COLO829 (cell line): Measurements from ENCODE around the gene MAP3K2.

Experiments used
- DNase-seq: peaks from one replicate; pipeline ENCODE4 v3.0.0; 2012; ENCODE audit warnings: low spot score

Gene MAP3K2

DNA sequence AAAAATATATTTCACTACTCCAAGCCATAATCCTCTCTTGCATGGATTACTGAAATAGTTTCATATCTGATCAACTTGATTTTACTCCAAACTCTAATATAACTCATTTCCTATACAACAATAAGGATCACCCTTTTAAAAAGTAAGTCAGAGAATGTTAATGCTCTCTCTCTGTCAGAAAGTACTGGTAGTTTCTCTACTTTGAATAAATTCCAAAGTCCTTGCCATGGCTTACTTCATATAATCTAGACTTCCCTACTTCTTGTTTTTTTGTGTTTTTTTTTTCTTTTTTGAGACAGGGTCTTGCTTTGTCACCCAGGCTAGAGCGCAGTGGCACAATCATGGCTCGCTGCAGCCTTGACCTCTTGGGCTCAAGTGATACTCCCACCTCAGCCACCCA is 36.2 kb downstream of the MAP3K2 start:
- DNase-seq: no peak

DNA sequence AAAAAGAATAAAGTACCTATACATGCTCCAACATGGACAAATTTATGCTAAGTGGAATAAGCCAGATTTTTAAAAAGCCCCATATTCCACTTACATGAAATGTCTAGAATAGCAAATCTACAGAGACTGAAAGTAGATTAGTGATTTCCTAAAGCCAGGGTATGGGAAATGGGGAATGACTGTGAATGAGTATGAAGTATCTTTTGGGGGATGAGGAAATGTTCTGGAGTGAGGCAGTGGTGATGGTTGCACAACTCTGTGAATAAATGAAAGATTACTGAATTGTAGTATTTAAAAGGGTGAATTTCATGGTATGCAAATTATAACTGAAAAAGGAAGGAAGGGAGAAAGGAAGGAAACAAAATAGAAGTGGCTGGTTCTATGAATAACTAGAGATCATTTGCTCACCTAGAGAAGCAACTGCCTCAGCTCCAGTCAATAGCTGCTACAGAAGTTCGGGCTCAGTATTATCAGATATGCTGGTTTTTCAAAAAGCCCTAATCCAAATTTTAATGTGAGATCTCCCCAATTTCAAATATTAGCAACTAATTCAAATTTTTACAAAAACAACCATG is 39.3 kb downstream of the MAP3K2 start:
- DNase-seq: no peak

- DNase-seq: no peak
Measured at GRCh38 chr2:127347734-127348392, 39.9 kb downstream of the MAP3K2 start.

DNA sequence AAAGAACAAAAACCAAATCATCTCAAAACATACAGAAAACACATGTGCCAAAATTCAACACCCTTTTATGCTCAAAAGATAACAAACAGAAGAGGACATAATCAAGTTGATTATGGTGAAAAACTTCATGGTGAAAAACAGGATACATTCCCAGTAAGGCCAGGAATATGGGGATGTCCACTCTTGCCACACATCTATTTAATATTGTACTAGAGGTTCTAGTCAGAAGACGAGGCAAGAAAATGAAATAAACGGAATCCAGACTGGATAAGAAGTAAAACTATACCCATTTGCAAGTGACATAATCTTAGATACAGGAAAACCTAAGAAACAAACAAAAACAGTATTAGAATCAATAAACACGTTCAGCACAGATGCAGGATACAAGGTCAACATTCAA is 40.8 kb downstream of the MAP3K2 start:
- no peak for DNase-seq

DNA sequence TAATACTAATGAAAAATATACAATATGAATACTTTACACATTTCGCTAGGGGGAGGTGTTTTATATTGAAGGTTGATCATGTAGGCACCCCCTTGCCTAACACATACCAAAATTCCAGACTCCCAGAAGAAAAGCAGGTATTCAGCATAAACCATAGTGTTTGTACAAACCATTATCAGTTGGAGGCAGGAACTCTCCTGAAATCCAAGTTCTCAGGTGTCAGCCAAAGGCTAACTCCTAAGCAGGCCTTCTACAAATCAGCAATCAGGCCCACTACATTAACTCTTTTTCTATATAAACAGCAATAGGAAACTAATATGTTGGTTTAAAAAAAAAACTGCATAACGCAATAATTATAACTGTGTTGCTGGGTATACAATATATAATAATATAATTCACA is 44.5 kb downstream of the MAP3K2 start:
- DNase-seq: no peak

GRCh38 chr2:127342101-127342500 is 45.7 kb downstream of the MAP3K2 start:
- no peak for DNase-seq

GRCh38 chr2:127332335-127332734 is 55.4 kb downstream of the MAP3K2 start:
- no peak for DNase-seq

DNA sequence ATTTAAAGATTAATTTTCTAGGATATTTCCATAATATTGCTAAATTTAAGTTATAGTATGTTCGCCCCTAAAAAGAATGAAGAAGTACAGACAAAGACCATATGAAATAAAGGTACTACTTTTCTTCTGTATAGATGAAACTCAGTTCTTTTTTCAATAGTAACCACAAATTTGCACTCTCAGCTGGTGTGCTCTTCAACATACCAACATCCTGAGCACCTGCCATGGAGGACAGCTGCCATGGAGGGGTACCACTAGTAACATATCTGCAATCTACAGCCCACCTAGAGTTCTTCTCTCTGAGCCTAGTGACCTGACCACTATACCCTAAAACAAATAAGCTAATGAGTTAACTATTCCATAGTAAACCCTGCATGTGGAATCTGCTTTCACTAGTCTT is 57.0 kb downstream of the MAP3K2 start:
- no peak for DNase-seq

GRCh38 chr2:127326289-127326945 is 61.4 kb downstream of the MAP3K2 start:
- DNase-seq: no peak

DNA sequence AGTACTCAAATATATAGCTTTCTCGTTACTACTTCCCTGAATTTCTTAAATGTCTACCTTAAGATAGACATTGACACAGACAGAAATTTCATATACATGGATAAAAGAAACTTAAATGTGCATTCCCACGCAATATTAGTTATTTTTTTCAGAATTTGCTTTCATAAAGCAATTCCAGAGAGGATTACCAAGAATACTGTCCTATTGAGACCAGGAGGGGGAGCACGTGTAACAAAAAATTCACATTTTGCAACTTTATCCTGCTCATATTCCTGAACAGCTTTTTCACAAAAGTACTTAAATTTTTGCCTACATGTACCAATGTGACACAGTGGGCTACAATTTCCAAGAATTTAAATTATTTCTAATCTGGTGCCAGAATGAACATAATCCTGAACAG is 63.1 kb downstream of the MAP3K2 start:
- DNase-seq: peak; percentile 39

DNA sequence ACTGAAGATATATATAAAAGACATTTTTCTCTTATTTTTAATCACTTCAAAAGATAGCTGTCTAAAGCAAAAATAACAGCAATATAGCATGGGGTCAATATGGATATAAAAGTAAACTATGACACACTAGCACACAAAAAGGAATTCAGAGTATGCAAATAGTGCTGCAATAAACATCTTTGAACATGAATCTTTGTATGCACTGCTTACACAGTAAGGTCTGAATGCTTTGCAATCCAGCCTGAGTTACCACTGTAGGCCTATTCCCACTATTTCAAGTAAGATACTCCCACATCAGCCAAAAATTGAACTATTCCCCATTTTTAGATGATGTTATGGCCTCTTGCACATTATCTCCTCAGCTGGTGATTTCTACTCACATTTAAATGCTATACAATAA is 66.5 kb downstream of the MAP3K2 start:
- DNase-seq: no peak

GRCh38 chr2:127320586-127321275 is 67.0 kb downstream of the MAP3K2 start:
- DNase-seq: no peak

- DNase-seq: no peak
Measured at GRCh38 chr2:127320067-127320466, 67.7 kb downstream of the MAP3K2 start.

DNA sequence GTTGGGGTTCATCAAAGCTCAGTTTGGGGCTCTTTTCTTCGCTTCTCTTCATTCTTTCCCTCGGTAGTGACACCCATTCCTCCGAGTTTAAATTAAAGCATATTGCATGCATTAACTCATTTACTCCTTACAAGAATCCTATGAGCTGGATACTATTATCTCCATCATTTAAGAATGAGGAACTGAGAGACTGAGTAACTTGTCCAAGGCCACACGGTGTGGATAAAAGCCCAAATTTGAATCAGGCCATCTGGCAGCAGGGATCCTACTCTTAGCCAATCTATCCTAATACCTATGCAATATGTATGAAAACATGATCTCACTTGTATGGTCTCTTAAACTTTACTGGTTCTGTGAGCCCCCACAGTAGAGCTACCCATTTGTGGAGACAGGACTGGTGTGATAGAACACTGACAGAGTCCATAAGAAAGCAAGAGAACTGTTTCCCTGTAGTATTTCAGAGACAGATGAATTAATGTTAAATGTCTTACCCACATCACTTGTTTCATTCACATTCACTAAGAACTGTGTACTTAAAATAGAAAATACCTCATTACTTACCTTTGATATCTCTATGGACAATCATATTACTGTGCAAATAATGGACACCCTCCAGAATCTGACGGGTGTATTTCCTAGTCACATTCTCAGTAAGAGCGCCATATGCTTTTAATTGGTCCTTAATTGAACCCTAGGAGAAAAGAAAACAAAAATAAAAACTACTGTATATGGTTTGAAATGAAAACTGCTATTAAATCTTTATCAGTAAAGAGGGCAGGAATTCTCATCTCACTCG is 73.4 kb downstream of the MAP3K2 start:
- DNase-seq: no peak

DNA sequence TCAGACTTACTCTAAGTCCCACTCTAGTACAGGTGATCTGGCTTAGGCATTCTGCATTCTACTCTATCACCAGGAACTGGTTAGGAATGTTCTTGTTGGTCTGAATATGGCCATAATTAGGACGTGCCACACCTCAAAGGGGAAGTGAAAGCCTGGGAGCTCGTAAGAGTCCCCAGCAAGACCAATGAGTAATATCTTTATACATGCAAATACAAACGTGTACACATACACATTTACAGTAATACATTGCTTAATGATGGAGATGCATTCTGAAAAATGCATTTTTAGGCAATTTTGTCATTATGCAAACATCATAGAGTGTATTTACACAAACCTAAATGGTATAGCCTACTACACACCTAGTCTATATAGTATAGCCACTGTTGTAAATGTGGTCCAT is 74.4 kb downstream of the MAP3K2 start:
- DNase-seq: no peak

DNA sequence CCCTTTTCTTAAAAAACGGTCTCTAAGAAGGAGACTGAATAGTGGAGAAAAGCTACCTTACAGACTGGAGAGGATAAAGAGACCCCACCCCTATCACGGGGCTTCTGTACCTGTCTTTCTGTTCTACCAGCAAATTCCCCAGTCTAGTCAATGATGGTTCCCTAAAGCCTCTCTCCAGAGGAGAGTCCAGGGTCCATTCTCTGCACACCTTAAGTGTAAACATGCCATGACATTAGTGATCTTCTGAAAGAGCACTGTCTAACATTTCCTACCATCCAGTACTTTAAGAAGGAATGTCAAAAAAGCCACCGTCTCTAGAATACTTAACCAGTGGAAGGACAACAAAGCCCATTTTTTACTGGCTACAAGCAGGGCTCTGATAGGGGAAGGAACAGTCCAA is 76.8 kb downstream of the MAP3K2 start:
- no peak for DNase-seq

DNA sequence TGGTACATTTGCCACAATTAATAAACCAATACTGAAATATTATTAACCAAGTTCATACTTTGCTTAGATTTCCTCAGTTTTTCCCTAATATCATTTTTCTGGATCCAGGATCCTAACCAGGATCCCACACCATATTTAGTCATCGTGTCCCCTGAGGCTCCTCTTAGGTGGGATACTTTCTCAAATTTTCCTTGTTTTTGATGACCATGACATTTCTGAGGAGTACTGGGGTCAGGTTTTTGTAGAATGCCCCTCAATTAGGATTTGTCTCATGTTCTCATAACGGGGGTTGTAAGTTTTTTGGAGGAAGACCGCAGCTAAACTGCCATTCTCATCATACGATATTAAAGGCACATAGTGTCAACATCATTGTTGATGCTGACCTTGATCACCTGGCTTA is 78.3 kb downstream of the MAP3K2 start:
- no peak for DNase-seq

DNA sequence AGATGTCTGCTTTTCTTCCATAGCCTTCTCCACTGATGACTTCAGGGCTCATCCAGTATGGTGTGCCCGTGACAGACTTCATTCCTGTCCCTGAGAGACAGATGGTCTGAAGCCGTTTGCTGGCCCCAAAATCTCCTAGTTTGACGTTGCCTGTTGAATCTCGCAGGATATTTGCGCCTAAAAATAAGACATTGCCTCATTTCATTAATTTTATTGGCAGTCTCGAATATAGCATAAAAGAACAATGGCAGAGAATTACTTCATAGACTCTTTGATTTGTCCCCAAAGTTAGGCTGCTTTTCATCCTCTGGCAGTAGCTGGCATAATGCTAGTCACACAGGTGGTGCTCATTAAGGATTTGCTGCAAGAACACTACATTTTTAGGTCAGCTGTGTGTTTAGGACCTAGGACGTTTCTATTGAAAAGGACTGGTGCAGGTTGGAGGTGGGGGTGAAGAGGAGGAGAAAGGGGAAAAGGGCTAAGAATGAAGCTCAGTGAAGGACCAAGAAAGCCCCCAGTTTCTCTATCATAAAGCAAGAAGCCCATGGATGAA is 79.1 kb downstream of the MAP3K2 start:
- DNase-seq: no peak

- no peak for DNase-seq
Measured at GRCh38 chr2:127305990-127306585, 81.7 kb downstream of the MAP3K2 start.

GRCh38 chr2:127302168-127302567 is 85.6 kb downstream of the MAP3K2 start:
- no peak for DNase-seq

DNA sequence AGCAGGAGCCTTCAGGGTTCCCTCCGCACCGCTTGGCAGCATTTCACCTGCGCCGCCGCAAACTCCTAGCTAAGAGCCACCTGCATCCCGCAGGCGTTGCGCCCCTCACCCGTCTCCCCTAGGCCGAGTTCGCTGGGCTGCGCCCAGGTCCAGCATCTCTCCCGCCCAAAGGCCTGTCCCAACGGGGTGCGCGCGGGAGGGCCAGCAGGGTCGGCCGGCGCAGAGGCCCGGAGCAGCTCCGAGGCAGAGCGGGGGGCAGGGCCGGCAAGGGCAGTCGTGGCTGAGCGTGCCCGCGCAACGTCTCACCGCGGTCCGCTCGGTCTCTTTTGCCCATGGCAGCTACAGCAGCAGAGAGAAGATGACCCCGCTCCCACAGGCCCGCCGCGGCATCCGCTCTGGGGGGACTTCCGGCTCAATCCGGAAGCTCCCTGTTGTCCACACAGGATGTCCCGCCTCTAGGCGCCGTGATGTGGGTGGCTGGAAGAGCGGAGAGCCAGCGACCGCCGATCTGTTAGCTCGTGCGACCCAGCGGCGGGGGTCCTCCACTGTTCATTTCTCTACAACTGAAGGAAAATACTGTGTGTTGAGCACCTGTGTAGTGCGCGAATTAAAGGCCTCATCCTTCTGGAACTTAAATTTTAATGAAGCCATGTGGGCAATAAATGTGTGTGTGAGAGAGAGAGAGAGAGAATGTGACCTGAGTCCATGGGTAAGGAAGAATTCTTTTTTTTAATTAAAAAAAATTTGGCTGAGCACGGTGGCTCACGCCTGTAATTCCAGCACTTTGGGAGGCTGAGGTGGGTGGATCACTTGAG is 93.8 kb downstream of the MAP3K2 start, which contains the start of gene ERCC3:
Gene ERCC3 (minus strand): TSS at position 397 of the 815 bp plus-strand sequence. CDS start 63 bp downstream, at position 334.
- peak; percentile 85 for DNase-seq
